ENCODE results near the gene SPNS2.

Gene SPNS2

DNA sequence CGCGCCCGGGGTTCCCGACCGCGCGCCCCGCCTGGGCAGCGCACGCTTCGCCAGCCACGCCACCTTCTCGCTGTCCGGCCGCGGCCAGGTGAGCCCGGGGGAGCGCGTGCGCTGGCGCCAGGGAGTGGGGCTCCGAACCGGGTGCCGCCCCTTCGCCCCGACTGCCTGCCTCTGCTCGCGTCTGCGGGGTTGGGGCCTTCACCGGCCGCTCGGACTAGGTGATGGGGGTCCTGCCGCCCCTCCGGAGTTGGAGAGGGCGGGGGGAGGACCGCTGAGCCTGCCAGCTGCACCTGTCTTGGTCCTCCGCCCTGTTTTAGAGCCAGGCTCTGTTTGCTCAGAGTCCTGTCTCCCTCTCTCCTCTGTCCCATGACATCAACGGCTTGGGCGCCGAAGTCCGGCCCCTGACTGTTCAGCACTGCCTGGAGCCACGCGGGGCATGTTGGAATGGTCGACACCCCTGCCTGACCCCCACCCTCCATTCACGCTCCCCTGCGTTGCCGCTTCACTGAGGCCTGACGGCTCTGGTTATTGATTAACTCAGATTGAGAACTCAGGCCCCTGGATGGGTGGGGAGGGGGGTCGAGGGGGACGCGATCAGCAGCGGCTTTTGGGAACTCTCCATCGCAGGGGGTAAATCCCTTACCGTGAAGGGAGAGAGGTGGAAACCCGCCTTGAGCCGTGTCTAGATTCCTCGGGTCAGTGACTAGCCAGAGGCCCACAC, 86.4 kb downstream of the SPNS2 start:
- in situ Hi-C loops (cut with HindIII; ENCODE audit: low sequenced_read_pairs), result no loop called here

DNA sequence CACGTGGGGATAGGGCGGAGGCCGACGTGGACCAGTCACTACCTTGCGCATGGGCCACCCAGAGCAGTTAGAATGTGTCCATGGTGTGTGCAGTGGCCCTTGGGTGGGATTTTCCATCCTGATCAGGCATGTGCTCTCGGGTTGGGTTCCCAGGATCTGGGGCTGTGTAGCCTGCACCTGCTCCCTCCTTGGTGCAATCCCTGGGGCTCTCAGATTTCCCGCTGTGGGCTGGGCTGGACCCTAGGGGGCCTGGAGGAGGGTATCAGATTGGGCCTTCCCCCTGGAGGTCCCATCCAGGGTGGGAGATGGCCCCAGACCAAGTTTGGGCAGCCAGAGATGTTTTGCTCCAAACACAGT, 86.9 kb downstream of the SPNS2 start:
- in situ Hi-C loops (cut with HindIII; ENCODE audit: low sequenced_read_pairs), result no loop called here

DNA sequence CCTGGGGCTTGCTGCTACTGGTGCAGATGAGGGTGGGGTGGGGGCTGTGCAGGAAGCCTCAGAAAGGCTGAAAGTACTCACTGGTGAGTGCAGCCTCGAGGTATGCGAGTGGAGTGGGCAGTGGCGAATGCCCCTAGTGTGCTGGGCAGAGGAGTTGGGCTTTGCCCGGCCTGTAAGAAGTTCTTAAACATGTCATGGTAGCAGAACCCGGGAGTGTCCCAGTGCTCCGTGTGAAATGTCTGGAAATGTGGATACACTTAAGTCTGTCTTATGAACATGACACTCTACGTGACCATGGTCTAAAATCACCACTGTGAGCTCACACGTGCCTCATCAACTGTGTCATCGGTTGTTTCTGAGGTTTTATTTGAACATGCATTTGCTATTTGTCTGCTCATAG, 87.4 kb downstream of the SPNS2 start:
- in situ Hi-C loops (cut with HindIII; ENCODE audit: low sequenced_read_pairs), result no loop called here

DNA sequence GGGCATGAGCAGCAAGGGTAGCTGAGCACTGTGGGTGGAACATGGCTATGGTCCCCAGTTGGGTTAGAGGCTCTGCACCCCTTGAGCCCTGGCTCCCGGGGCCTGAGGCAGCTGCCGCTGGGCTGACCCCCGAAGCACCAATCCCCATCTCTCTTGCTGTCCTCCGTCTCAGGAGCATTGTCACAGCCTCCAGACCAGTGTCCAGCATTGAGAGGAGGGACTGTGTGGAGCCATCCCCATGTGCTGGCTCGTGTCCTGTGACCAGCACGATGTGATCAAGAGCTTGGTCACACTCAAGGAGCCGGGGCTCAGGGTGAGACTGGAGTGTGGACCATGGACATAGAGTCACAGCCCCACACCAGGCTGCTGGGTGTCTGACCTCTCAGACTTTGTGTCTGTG, 88.5 kb downstream of the SPNS2 start:
- in situ Hi-C loops (cut with HindIII; ENCODE audit: low sequenced_read_pairs), result no loop called here

DNA sequence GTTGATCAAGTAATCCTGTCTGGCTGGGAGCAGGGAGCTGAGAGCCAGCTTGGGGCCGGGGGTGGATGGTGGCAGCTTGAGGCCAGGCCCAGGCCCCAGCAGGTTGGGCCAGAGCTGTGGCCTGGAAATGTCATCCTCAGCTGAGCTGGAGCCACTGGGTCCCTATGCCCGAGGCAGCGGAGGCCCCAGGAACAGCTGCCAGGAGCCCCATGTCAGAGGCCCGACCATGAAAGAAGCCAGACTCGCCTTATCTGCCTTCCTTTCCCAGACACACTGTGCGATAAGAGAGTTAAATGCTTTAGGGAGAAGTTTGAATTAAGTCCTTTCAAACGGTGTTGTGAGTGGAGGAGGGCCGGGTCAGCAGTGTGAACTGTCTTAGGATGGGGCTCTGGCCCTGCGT, 89.1 kb downstream of the SPNS2 start:
- in situ Hi-C loops (cut with HindIII; ENCODE audit: low sequenced_read_pairs), result no loop called here

DNA sequence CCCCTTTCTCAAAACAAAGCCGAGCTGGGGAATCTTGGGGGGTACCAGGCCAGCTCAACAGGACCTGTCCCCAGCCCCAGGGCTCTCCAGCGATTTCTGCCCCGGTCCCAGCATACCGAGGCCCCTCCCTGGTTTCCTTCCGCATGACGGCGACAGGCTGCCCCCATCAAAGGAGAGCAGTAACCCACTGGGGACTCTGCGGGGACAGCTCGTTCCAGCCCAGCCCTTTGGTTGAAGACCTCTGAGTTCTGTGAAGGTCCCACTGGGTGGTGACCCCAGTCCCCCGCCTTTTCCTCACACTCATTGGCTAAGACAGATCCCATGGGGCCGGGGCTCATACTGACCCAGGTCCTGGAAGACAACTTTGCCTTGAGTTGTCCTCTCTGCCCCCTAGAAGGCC, 89.7 kb downstream of the SPNS2 start:
- in situ Hi-C loops (cut with HindIII; ENCODE audit: low sequenced_read_pairs), result no loop called here
